SK-N-MC (cell line): ENCODE results near the gene HES7.

Source experiments
- DNase-seq: peaks from one replicate; pipeline ENCODE4 v3.0.0-alpha.2; 2011; ENCODE audit warnings: low read depth, low spot score
- H3K27ac ChIP-seq: fragments of 200-600 bp; sonication (generic); 2 replicates; pipeline ENCODE4 v1.5.1; 2016; ENCODE audit warnings: mixed run types
- H3K36me3 ChIP-seq: fragments of 200-600 bp; sonication (generic); 2 replicates; pipeline ENCODE4 v1.6.1; 2017; ENCODE audit warnings: antibody characterized with exemption, low read length, mixed read lengths; ENCODE audit not compliant: insufficient read depth
- H3K4me3 ChIP-seq: fragments of 200-600 bp; sonication (generic); 2 replicates; pipeline ENCODE4 v1.5.1; 2016
- H3K9ac ChIP-seq: fragments of 200-600 bp; sonication (generic); 2 replicates; pipeline ENCODE4 v1.8.0; 2017; ENCODE audit warnings: mixed run types, mixed read lengths; ENCODE audit not compliant: insufficient read length
- H3K9me3 ChIP-seq: fragments of 200-600 bp; sonication (generic); 2 replicates; pipeline ENCODE4 v1.6.1; 2017; ENCODE audit warnings: low read depth, mild to moderate bottlenecking, antibody characterized with exemption, low read length, moderate library complexity, mixed read lengths
- EZH2 ChIP-seq: fragments of 200-600 bp; sonication (generic); IDR thresholded peaks from one replicate; pipeline ENCODE4 v1.6.1; 2017; ENCODE audit warnings: antibody characterized with exemption
- FOXP2 ChIP-seq: optimal IDR thresholded peaks from 2 replicates; pipeline ENCODE3; 2011; ENCODE audit warnings: mild to moderate bottlenecking, moderate library complexity; ENCODE audit not compliant: insufficient read depth; ENCODE audit errors: extremely low read length, control extremely low read depth
- POLR2AphosphoS5 ChIP-seq: IDR thresholded peaks from 2 replicates; pipeline ENCODE4 v1.6.1; 2012; ENCODE audit warnings: mild to moderate bottlenecking, low read depth, low read length, borderline replicate concordance

Gene HES7

GRCh38 chr17:8128125-8128784 is 4.3 kb upstream of the HES7 start:
- no peak for TF ChIP-seq EZH2
- TF ChIP-seq POLR2AphosphoS5, result no peak
- no peak for TF ChIP-seq FOXP2
- Histone ChIP-seq H3K27ac (no peak overlapping the region), H3K36me3 (no peaks in the 10 kb centered on the region), H3K4me3 (no peak overlapping the region), H3K9ac (no peak overlapping the region), H3K9me3 (no peaks in the 10 kb centered on the region)
- DNase-seq, result no peak

GRCh38 chr17:8126491-8127066 is 2.7 kb upstream of the HES7 start:
- TF ChIP-seq FOXP2 (no peak), POLR2AphosphoS5 (no peak), EZH2 (no peak)
- Histone ChIP-seq H3K27ac (no peak overlapping the region), H3K9me3 (no peaks in the 10 kb centered on the region), H3K36me3 (no peaks in the 10 kb centered on the region), H3K4me3 (peak overlapping the region; percentile 97), H3K9ac (peak overlapping the region; percentile 7)
- no peak for DNase-seq

- Histone ChIP-seq H3K9ac (peak overlapping the region; percentile 8), H3K4me3 (peak overlapping the region; percentile 97), H3K9me3 (no peaks in the 10 kb centered on the region), H3K27ac (no peak overlapping the region), H3K36me3 (no peaks in the 10 kb centered on the region)
- DNase-seq, result no peak
- 0 out of 2 replicates have a peak, but pooled peaks have one; percentile 1 for TF ChIP-seq POLR2AphosphoS5
- no peak for TF ChIP-seq FOXP2
- no peak for TF ChIP-seq EZH2
Measured at GRCh38 chr17:8125947-8126490, 2.1 kb upstream of the HES7 start.

GRCh38 chr17:8125154-8125946 is 1.4 kb upstream of the HES7 start:
- H3K9ac ChIP-seq, result no peak overlapping the region
- DNase-seq, result no peak

GRCh38 chr17:8124350-8125153 is 646 bp upstream of the HES7 start:
- Histone ChIP-seq H3K4me3 (peak overlapping the region; percentile 97), H3K27ac (no peak overlapping the region), H3K9ac (no peak overlapping the region), H3K36me3 (no peaks in the 10 kb centered on the region), H3K9me3 (no peaks in the 10 kb centered on the region)
- no peak for DNase-seq
- TF ChIP-seq FOXP2, result no peak
- no peak for TF ChIP-seq POLR2AphosphoS5
- no peak for TF ChIP-seq EZH2

More at GRCh38 chr17:8125154-8125946, 1.4 kb upstream of the HES7 start:
- TF ChIP-seq EZH2 (no peak), POLR2AphosphoS5 (peak; percentile 54; the same call in 1 of the 2 replicates)
- Histone ChIP-seq H3K9me3 (no peaks in the 10 kb centered on the region), H3K4me3 (peak overlapping the region; percentile 97), H3K36me3 (no peaks in the 10 kb centered on the region), H3K27ac (no peak overlapping the region)

- no peak for DNase-seq
- Histone ChIP-seq H3K9ac (peak overlapping the region; percentile 58), H3K27ac (no peak overlapping the region)
Measured at GRCh38 chr17:8122924-8123694, 797 bp downstream of the HES7 start.

GRCh38 chr17:8122422-8122923 is 1.4 kb downstream of the HES7 start:
- no peak for DNase-seq
- peak overlapping the region; percentile 58 for H3K9ac ChIP-seq
- no peak overlapping the region for H3K27ac ChIP-seq

More at GRCh38 chr17:8122924-8123694, 797 bp downstream of the HES7 start:
- Histone ChIP-seq H3K9me3 (no peaks in the 10 kb centered on the region), H3K4me3 (peak overlapping the region; percentile 97), H3K36me3 (no peaks in the 10 kb centered on the region)
- no peak for TF ChIP-seq POLR2AphosphoS5
- no peak for TF ChIP-seq FOXP2
- TF ChIP-seq EZH2, result no peak

More at GRCh38 chr17:8122422-8122923, 1.4 kb downstream of the HES7 start:
- no peak for TF ChIP-seq EZH2
- no peak for TF ChIP-seq POLR2AphosphoS5
- no peak for TF ChIP-seq FOXP2
- H3K36me3 ChIP-seq, result no peaks in the 10 kb centered on the region
- peak overlapping the region; percentile 97 for H3K4me3 ChIP-seq
- H3K9me3 ChIP-seq, result no peaks in the 10 kb centered on the region
